LNCaP clone FGC (cell line): Measurements from ENCODE around the gene EPHX1.

Experiments
- DNase-seq: peaks from one replicate; pipeline ENCODE4 v3.0.0-alpha.2; 2011; ENCODE audit warnings: low read depth
- H3K4me3 ChIP-seq: 2 replicates; pipeline ENCODE4 v1.5.1; 2011; ENCODE audit warnings: mild to moderate bottlenecking, low read depth, low read length, control low read depth
- CTCF ChIP-seq: IDR thresholded peaks from 2 replicates; pipeline ENCODE4 v1.5.1; 2012; ENCODE audit warnings: mild to moderate bottlenecking; ENCODE audit not compliant: control insufficient read depth, insufficient read depth; ENCODE audit errors: extremely low read depth

EPHX1 gene

GRCh38 chr1:225866981-225867380, 57.1 kb downstream of the EPHX1 start:
- DNase-seq: no peak
- H3K4me3 ChIP-seq: no peak overlapping the region
- TF ChIP-seq CTCF: no peak

GRCh38 chr1:225868631-225869330, 58.9 kb downstream of the EPHX1 start:
- H3K4me3 ChIP-seq: no peak overlapping the region
- no peak for DNase-seq
- no peak for TF ChIP-seq CTCF

- H3K4me3 ChIP-seq: no peak overlapping the region
- TF ChIP-seq CTCF: no peak
- no peak for DNase-seq
These were observed 61.0 kb downstream of the EPHX1 start for GRCh38 chr1:225870911-225871310.

- DNase-seq: peak; percentile 66
- no peak for TF ChIP-seq CTCF
- no peak overlapping the region for H3K4me3 ChIP-seq
These were observed 61.6 kb downstream of the EPHX1 start for GRCh38 chr1:225871359-225872074.

GRCh38 chr1:225872075-225872430, 62.1 kb downstream of the EPHX1 start:
- no peak for TF ChIP-seq CTCF

GRCh38 chr1:225873281-225873850, 63.4 kb downstream of the EPHX1 start:
- DNase-seq: no peak
- no peak for TF ChIP-seq CTCF
- H3K4me3 ChIP-seq: no peak overlapping the region

More at GRCh38 chr1:225872075-225872430, 62.1 kb downstream of the EPHX1 start:
- no peak for DNase-seq
- no peak overlapping the region for H3K4me3 ChIP-seq
